Skin epidermis (tissue), 12 donors: Measurements from ENCODE around the gene GPR68.

ENCODE experiments used
- H3K27ac ChIP-seq, 21 experiments: fragments of 200-600 bp; sonication (generic) in 11 of 21; one replicate each; pipeline ENCODE4 v1.5.0; 2020; ENCODE audit warnings: mild to moderate bottlenecking in 3 of 21, inconsistent platforms in 2 of 21, moderate library complexity in 2 of 21
- H3K4me3 ChIP-seq, 7 experiments: fragments of 200-600 bp; sonication (generic) in 2 of 7; one replicate each; pipeline ENCODE4 v1.5.0; 2020; ENCODE audit warnings: inconsistent platforms in 2 of 7, mild to moderate bottlenecking in 2 of 7, moderate library complexity in 1 of 7

Gene GPR68, protein sequence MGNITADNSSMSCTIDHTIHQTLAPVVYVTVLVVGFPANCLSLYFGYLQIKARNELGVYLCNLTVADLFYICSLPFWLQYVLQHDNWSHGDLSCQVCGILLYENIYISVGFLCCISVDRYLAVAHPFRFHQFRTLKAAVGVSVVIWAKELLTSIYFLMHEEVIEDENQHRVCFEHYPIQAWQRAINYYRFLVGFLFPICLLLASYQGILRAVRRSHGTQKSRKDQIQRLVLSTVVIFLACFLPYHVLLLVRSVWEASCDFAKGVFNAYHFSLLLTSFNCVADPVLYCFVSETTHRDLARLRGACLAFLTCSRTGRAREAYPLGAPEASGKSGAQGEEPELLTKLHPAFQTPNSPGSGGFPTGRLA

DNA sequence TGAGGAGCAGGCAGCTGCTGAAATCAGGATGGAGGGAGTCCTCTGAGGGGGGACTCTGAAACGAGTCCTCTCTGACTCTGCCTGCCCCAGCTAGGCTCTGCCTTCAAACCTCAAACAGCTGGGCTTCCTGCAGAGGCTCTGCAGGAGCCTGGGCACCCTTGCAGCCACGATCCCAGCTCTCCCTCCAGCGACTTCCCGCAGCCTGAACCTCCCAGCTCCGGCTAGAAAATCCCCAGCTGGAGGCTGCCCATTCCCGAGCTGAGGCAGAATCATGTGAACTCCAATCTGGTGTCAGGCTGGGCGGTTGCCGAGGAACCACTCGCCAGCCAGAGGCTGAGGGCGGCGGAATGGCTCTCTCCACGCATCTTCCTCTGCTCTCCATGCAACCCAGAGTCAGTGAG is at the start of gene GPR68:
TSS of gene GPR68 (minus strand) at position 204 of the 401 bp plus-strand sequence. CDS start 9,654 bp downstream, outside the sequence.
- Histone ChIP-seq H3K27ac (peak within 1 kb of the TSS; percentile 26 to 96 (median 83)), H3K4me3 (peak within 1 kb of the TSS; percentile 13 to 41 (median 31))

DNA sequence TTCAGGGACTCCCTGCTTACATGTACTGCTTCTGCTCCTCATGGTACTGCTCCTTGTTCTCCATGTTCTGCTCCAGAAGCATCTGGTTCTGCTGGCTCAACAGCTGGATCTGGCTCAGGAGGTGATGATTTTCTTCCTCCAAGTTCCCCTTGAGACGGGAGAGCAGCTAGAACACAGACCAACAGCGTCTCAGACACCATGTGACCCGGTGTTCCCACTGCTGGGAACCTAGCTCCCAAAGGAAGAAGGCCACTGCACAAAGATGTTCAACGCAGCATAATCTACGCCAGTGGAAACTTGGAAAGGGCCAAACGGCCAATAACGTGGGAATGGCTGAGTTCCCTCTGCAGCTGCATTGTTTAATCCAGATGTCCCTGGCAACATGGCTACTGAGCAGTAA is 49.6 kb upstream of the GPR68 start:
- Histone ChIP-seq H3K4me3 (no peak overlapping the region), H3K27ac (no peak overlapping the region)

DNA sequence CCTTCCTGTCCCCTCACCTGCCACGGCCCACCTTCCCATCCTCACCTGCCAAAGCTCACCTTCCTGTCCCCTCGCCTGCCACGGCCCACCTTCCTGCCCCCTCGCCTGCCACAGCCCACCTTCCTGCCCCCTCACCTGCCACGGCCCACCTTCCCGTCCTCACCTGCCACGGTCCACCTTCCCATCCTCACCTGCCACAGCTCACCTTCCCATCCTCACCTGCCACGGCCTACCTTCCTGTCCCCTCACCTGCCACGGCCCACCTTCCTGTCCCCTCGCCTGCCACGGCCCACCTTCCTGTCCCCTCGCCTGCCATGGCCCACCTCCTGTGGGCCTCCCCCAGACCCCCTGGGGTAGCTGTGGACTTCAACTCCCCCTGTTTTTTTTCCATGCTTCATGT is 48.8 kb upstream of the GPR68 start:
- Histone ChIP-seq H3K27ac (no peak overlapping the region), H3K4me3 (no peak overlapping the region)

DNA sequence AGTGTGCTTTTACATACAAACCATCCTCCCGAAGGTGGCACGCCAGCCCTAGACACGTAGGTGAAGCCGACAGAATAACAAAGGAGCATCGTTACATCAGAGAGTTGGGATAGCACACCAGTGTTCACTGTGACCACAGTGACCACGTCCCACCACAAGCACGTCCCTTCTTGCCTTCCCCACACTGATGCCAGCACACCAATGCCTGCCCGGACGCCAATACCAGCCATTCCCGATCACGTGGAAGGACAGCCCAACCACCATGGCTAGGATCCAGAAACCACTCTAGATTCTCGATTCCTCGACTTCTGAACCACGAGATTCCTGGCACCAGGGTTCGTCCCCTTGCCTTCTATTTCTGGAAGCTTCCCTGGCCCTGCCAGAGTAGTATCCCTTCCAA is 48.0 kb upstream of the GPR68 start:
- no peak overlapping the region for H3K4me3 ChIP-seq
- no peak overlapping the region for H3K27ac ChIP-seq

DNA sequence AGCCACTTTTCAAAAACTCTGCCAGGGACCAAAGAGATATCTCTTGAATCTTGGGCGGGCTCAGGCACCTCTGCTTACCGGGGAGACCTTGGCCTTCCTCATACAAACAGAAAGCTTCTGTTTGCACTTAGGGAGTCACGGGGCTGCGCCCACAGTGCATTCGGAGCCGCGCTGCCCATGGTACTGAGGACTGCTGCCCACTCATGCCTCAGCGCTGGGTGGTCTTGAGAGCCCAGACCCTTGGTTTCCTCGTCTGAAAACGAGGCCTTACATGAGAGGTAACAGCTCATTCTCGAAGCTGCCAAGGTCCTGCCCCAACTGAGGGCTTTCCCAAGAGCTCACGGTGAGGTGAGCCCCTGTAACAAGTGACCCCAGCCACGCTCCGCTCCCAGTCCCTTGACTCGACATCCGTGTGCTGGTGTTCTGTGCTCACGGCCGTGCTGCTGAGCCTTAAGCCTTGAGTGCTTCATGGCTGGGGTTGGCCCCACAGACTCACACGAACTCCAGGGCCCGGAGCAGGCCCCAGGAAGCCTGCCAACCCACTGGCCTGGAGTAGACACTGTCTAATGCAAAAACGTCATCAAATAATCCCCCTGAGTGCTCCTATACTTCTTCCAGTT is 47.4 kb upstream of the GPR68 start:
- no peak overlapping the region for H3K27ac ChIP-seq
- H3K4me3 ChIP-seq = no peak overlapping the region

DNA sequence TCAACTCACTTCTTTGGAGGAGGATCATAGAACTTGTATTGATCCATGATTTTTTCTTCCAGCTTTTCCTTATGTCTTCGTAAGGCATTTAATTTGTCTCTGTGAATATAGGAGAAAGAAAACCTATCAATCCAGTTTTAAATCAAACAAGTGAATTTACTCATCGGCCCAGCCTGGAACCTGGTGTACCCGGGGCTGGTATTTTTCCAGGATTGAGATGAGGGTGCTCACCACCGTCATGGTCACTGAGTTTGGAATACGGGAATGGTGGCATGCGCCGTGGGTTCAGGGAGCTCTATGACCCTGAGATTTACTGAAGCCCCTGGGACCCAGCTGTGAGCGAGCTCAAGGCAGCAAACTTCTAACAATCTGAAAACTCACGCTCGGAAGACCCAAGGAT is 46.5 kb upstream of the GPR68 start:
- H3K4me3 ChIP-seq = no peak overlapping the region
- H3K27ac ChIP-seq = no peak overlapping the region

DNA sequence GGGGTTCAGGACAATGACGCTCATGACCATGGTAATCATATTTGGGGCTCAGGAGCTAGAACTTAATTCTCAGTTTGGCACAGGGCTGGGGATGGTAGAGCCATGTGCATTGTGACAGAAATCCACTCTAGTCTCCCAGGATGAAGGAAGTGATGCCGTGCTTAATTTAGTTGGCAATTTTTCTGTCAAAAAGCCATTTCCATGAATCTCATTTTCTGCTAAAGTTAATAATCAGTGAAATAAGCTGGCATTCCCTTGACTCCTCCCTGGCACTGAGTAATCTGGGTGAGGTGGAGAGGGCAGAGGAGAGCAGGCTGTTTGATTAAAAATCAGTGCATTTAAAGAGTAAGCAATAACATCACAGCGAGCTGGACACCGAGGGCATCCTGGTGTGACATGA is 45.0 kb upstream of the GPR68 start:
- Histone ChIP-seq H3K4me3 (no peak overlapping the region), H3K27ac (peak overlapping the region in 1 of 21 experiments; percentile 17)

DNA sequence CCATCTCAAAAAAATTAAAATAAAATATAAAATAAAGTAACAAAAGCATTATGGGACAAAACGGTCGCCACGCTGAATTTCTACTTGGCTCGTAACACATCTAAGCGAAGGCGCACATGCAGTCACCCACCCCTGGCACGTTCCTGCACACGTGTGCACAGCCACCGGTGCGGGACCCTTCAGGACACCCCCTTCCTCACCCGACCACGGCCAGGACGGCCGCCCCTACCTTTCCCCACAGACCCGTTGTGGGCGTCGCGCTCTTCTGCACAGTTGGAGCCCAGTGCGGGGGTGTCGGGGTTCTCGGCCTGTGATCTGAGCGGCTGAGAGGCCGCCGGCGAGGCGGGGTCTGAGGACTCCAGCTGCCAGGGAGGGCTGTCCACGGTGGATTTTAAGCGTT is 44.4 kb upstream of the GPR68 start:
- Histone ChIP-seq H3K4me3 (no peak overlapping the region), H3K27ac (peak overlapping the region in 1 of 21 experiments; percentile 17)

DNA sequence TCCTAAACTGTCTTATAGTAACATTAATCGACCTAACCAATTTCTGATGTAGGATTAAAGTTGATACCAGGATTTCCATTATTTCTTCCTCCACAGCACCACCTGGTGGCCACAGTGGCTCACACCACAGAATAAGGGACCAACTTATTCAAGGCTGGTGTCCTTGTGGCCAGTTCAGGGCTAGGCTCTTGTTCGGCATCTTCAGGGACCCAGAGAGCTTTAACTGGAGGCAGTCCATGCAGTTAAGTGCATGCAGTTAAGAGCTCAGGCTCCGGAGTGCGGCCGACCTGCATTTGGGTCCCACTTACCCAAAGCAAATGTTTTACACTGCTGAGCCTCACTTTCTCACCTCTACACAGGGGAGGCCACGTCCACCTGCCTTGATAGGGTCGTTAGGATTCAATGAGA is 42.0 kb upstream of the GPR68 start:
- H3K4me3 ChIP-seq = no peak overlapping the region
- peak overlapping the region in 1 of 21 experiments; percentile 22 for H3K27ac ChIP-seq

DNA sequence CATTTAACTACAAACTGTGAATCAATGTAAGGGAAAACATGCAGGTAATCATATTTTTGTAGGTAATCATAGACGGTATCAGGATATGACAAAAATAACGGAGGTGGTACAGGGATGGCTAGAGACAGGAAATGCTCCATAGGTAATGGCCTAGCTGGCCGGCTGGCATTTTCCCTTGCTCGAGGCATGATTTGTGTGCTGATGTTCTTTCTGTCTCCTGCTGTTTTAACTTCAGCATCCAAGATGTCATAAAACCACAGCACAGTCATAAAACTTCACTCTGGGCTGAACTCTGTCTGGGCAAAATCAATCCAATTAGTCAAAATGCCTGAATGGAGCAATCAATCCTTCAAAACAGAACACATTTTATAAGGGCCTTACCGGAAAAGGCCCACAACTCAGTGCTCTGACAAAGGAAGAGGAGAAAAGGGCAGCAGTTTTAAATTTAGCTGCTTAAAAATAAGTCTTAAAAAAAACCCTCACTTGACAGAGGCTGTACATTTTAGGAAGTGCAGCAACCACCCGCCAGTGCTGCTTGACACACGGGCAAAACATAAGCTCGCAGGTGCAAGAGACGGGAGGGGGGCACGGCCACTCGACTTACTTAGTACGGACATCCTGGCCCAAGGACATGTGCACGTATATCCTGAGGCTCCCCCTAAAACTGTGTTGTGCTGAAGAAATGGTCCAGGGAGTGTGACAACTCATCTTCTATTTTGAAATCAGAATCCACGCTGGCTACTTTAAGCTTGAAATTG is 40.5 kb upstream of the GPR68 start:
- Histone ChIP-seq H3K27ac (peak overlapping the region in 2 of 21 experiments; percentile 28 to 68), H3K4me3 (no peak overlapping the region)

DNA sequence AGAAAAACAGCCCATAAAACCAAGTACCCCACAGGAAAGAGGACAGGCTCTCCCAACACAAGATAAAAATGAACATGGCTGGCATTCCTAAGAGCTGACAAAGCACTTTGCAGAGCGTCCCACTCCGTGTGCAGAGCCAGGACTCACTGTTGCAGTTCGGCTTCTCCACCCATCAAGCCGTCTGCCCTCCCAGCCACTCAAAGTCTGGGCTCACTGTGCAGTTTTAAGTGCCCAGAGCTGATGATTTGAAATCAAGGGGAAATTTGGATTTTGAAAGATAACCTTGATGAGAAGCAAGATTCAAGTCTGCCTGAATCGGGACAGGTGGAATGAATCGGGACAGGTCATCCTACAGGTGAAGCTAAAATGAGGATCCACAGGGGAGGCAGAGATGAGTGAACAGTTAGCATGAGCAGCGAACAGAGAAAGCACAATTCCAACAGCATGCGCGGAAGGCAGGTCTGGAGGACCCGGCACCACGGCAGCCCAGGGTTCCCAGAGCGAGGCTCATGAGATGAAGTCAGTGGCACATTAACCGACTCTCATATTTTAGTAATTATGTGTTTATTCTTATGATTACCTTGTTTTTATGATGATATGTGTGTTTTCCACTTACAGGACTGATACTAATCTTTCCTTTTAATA is 39.8 kb upstream of the GPR68 start:
- Histone ChIP-seq H3K27ac (peak overlapping the region in 1 of 21 experiments; percentile 68), H3K4me3 (no peak overlapping the region)

DNA sequence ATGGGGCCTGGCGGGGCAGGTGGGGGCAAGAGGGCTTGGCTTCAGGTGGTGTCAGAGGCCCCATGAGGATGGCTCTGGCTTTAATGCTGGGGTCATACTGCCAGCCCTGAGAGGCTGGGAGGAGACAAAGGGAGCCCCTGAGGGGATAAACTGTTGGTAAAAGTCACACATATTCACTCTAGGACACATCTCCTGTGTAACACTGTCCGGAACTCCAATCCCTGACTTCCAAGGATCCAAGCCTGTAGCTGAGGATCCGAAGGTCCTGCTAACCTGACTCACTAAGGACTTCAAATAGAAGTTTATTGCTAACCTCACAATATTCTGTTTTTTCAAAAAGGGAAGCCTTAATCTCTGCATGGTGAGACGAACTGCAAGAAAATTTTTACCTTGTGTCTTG is 39.2 kb upstream of the GPR68 start:
- no peak overlapping the region for H3K4me3 ChIP-seq
- peak overlapping the region in 6 of 21 experiments; percentile 8 to 63 (median 21) for H3K27ac ChIP-seq

DNA sequence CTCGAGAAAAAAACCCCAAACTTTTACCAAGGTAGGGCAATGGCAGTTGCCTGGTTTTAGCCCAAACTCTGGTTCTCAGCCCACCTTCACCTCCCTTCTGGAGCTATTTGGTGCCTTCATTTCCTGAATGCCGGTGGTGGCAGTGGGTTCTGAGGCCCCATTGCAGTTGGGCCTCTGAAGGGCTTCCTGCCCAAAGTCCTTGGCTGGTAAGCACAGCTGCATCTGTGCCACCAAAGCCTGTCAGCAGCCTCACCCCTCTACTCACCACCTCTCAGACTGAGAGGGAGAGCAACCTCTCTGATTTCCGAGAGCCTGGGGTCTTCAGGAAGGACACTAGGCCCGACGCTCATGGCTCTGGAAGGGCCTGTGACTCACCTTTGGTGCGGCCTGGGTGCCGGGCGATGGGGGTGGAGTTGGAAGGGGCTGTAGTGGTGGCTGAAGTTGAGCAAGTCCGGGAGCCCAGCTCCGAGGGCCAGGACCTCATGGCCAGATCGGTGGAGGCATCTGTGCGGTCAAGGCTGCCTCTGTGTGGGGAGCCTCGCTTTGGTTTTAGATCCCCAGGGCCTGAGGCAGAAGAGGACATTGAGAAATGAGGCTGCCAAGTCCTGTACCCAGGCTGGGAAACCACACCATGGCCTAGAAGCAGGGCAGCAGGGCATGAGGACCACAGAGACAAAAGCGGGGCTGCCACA is 38.6 kb upstream of the GPR68 start:
- Histone ChIP-seq H3K4me3 (no peak overlapping the region), H3K27ac (peak overlapping the region in 5 of 21 experiments; percentile 8 to 63 (median 21))

DNA sequence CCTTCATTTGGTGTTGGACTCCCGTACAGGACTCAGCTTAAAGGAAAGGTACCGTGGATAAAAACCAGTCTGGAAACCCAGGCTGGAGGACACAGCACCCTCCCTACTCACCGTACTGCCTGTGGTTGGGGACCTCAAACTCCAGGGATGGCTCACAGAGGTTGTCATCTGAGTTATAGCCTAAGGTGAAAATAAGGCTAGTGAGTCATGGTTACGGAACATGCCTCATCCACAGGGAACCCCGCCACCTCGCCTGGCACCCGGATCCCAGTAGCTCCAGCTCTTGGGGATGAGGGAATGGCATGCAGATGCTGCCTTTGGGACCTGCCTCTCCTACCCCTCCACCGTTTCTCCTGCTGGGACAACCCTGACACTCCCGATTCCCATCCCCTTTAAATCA is 36.8 kb upstream of the GPR68 start:
- H3K27ac ChIP-seq = no peak overlapping the region
- H3K4me3 ChIP-seq = no peak overlapping the region

DNA sequence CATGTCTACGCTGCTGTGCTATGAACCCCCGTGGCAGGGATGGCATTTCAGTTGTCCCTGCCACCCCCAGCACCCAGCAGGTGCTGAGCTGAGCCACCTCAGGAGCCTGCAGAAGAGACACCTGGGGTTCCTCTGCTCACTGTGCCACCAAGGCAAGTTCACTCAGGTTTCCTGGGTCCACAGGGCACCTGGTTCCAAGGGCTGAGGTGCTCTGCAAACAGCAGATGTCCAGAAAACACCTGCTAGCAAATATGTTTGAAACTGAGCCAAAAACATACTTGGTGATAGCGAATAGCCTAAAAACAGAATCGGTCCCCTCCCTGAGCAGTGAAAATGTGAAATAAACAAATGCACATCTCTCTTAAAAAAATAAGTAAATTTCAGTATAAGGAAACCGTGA is 35.6 kb upstream of the GPR68 start:
- H3K4me3 ChIP-seq = no peak overlapping the region
- no peak overlapping the region for H3K27ac ChIP-seq

DNA sequence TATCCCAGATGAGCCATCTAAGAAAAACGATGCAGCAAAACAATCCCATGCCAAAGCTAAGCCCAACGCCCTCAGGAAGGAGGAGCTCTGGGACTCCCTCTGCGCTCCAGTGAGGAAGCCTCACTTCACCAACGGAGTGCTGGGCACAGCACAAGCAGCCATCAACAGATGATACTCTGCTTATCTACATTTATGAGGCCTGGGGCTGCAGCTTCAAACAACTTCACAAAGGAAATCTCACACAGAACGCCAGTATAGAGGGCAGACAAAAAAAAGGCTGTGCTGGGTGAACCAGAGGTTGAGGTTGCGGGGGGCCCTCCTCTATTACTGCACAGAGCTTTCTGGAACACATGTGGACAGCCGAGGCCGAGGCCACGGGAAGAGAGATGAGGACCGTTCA is 34.9 kb upstream of the GPR68 start:
- Histone ChIP-seq H3K4me3 (no peak overlapping the region), H3K27ac (no peak overlapping the region)

DNA sequence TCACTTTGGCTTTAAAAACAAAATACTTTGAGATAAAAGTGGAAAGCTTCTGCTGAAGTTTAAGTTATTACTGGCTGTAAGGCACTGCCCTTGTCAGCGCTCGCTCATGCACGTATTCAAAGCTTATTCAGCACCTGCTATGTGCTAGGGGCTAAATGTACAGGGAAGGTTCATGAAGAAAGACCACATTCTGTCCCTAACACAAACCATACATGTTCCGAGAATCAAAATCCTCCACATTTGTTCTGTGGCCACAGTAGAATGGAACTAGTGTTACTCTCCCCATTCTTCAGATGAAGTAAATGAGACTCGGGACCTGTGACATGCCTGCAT is 33.8 kb upstream of the GPR68 start:
- H3K4me3 ChIP-seq = no peak overlapping the region
- H3K27ac ChIP-seq = no peak overlapping the region

DNA sequence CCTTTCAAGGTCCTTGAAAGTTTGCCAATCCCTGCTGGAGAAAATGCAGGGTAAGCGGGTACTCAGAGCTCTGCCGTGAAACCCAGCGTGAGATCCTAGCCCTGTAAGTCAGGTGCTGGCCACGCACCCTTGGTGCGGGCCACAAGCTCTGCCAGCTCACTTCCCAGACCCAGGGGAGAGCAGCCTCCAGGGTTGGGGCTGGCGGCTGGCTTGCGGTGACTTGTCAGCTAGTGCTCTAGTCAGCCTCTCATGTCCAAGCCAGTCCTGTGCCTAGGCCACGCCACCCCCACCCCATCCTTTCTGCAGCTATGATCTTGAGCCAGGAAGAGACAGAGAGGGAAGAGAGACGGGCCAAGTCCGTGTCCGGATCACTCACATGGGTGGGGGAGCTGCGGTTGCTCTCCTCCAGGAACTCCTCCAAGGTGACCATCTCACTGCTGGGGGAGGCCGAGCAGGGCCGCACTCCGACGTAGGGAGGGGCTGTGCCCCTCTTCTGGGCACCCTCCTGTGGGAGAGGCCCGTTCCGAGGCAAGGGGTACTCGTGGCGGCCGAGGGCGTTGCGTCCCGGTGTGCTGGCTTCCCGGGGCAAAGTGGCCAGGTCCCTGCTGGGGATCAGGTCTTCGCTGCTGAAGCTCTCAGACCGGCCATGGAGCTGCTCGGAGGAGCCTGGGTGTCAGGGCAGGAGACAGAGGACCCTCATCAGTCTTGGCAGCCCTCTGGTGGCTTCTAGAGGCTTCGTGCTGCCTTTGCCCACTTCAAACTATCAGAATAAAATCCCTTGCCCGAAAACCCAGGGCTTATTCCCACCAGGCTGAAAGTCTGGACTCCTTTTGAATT is 33.3 kb upstream of the GPR68 start:
- Histone ChIP-seq H3K27ac (no peak overlapping the region), H3K4me3 (no peak overlapping the region)

DNA sequence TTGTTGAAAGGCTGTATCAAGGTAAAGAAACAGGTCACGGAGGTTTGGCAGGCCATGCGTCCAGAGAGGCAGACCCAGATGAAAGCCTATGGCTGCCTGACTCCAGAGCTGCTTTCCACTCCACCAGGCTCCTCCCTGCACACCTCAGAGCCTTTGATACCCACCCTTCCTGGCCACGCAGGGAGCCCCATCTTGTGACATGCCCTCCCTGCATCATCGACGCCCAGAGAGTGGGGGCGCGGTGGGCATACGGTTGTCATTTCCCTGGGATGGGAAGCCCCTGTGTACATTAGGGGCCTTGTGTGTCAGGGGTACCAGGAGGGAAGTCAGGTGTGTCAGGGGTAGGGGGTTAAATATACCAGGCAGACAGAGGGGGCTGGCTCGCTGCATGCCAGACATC is 30.3 kb upstream of the GPR68 start:
- no peak overlapping the region for H3K27ac ChIP-seq
- no peak overlapping the region for H3K4me3 ChIP-seq
